Measurements from ENCODE around the gene ST8SIA6.

The ST8SIA6 gene

DNA sequence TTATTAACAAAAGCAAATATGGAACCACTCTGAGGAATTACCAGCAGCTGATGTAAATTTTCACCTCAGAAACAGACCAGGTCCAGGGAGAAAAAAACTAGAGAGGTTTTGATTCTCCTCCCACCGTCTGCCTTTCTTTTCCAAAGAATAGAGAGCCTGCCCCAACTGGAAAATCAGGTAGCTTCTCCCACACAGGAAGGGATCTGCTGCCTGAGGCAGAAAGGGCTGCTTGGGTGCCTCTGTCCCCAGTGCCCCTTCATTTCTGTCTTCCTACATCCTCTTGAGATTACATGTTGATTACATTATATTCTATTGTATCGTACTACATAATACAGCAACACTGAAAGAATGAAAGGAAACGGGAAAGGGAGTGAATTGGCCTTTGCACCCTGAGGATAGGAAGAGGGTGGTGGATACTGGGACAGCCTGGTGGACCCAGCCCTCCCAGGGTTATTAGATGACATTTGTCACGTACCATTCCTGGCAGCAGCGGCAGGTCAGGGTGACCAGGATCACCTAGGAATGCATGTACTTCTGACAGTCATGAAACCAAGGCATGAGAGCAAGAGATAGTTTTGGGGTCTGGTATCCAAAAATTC is 8.9 kb downstream of the ST8SIA6 start:
- no peak overlapping the region for H3K9ac ChIP-seq (ENCODE audit: low read length)
- no peaks in the 10 kb centered on the region for H3K9me2 ChIP-seq (replicated peaks; ENCODE audit: insufficient read depth, low read length)
- H3K27me3 ChIP-seq (ENCODE audit: low read length) = no peaks in the 10 kb centered on the region
- H3K36me3 ChIP-seq (ENCODE audit: low read length) = no peaks in the 10 kb centered on the region
- H3K79me2 ChIP-seq (ENCODE audit: insufficient read depth, low read length) = no peaks in the 10 kb centered on the region
- no peak for TF ChIP-seq CTCF (IDR thresholded peaks at IDR 0.05; ENCODE audit: insufficient read depth, low read length, poor library complexity, severe bottlenecking)
- no peak for TF ChIP-seq EZH2phosphoT487 (conservative IDR thresholded peaks at IDR 0.05; ENCODE audit: low read length)
- no peak overlapping the region for H3K4me3 ChIP-seq (ENCODE audit: insufficient read depth, low read length, poor library complexity, severe bottlenecking)
- no peaks in the 10 kb centered on the region for H4K20me1 ChIP-seq (ENCODE audit: low read depth, low read length)
- H3K4me2 ChIP-seq (ENCODE audit: low read depth, low read length, poor library complexity, severe bottlenecking) = no peak overlapping the region
- no peak overlapping the region for H2AFZ ChIP-seq (ENCODE audit: low read depth, low read length, severe bottlenecking)
- H3F3A ChIP-seq (ENCODE audit: insufficient read depth) = no peaks in the 10 kb centered on the region
- no peaks in the 10 kb centered on the region for H3K9me3 ChIP-seq (ENCODE audit: insufficient read depth, low read length)
- no peak overlapping the region for H3K27ac ChIP-seq (ENCODE audit: low read depth, low read length)

- Histone ChIP-seq H3K4me2 (ENCODE audit: low read depth, low read length, poor library complexity, severe bottlenecking) (no peak overlapping the region), H2AFZ (ENCODE audit: low read depth, low read length, severe bottlenecking) (no peak overlapping the region)
- TF ChIP-seq EZH2phosphoT487 (conservative IDR thresholded peaks at IDR 0.05; ENCODE audit: low read length) (no peak), CTCF (IDR thresholded peaks at IDR 0.05; ENCODE audit: insufficient read depth, low read length, poor library complexity, severe bottlenecking) (no peak)
Observed at GRCh38 chr10:17444388-17444714, 10.0 kb downstream of the ST8SIA6 start.

DNA sequence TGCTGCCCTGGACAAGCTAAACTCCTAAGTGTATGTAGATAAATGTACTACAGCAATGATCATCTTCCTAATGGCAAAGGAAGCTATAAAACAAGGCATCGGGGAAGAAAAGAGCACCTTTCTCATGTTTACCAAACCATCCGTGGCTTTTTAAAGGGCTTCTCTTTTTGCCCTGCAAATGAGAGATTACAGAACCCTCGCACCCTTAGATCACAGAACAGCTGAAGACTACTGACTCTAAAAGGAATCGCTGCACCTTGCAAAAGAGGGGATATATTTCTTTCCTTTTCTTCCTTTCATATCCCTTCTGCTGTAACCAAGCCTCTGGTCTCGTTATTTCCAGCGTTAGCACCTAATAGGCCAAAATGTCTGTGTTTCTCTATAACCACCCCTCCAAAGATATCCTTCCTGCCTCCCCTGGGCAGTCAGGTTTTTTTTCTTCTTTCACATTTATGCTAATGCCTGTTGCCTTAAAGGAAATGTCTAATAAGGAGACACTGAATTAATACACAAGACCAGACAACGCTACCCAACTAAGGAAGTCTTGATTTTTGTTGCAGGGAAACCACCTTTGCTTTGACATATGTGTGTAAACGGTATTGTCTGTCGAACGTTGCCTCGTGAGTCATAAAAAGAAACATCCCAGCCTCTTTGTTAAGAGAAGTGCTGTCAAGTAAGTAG is 10.5 kb downstream of the ST8SIA6 start:
- no peak for TF ChIP-seq CTCF (IDR thresholded peaks at IDR 0.05; ENCODE audit: insufficient read depth, low read length, poor library complexity, severe bottlenecking)
- no peak for TF ChIP-seq EZH2phosphoT487 (conservative IDR thresholded peaks at IDR 0.05; ENCODE audit: low read length)
- Histone ChIP-seq H3F3A (ENCODE audit: insufficient read depth) (no peaks in the 10 kb centered on the region), H3K36me3 (ENCODE audit: low read length) (no peaks in the 10 kb centered on the region), H3K9me2 (replicated peaks; ENCODE audit: insufficient read depth, low read length) (no peaks in the 10 kb centered on the region), H3K4me2 (ENCODE audit: low read depth, low read length, poor library complexity, severe bottlenecking) (no peak overlapping the region), H4K20me1 (ENCODE audit: low read depth, low read length) (no peaks in the 10 kb centered on the region), H3K9me3 (ENCODE audit: insufficient read depth, low read length) (no peaks in the 10 kb centered on the region), H3K27ac (ENCODE audit: low read depth, low read length) (no peak overlapping the region), H3K79me2 (ENCODE audit: insufficient read depth, low read length) (no peaks in the 10 kb centered on the region), H3K9ac (ENCODE audit: low read length) (no peak overlapping the region), H2AFZ (ENCODE audit: low read depth, low read length, severe bottlenecking) (no peak overlapping the region), H3K4me3 (ENCODE audit: insufficient read depth, low read length, poor library complexity, severe bottlenecking) (no peak overlapping the region), H3K27me3 (ENCODE audit: low read length) (no peaks in the 10 kb centered on the region)

More at GRCh38 chr10:17444388-17444714, 10.0 kb downstream of the ST8SIA6 start:
- Histone ChIP-seq H3K9ac (ENCODE audit: low read length) (no peak overlapping the region), H3K27me3 (ENCODE audit: low read length) (no peaks in the 10 kb centered on the region), H3K9me2 (replicated peaks; ENCODE audit: insufficient read depth, low read length) (no peaks in the 10 kb centered on the region), H3K27ac (ENCODE audit: low read depth, low read length) (no peak overlapping the region), H3F3A (ENCODE audit: insufficient read depth) (no peaks in the 10 kb centered on the region), H3K9me3 (ENCODE audit: insufficient read depth, low read length) (no peaks in the 10 kb centered on the region), H3K36me3 (ENCODE audit: low read length) (no peaks in the 10 kb centered on the region), H3K79me2 (ENCODE audit: insufficient read depth, low read length) (no peaks in the 10 kb centered on the region), H4K20me1 (ENCODE audit: low read depth, low read length) (no peaks in the 10 kb centered on the region), H3K4me3 (ENCODE audit: insufficient read depth, low read length, poor library complexity, severe bottlenecking) (no peak overlapping the region)

Data from SU-DHL-6 (cell line).